H7 (cell line): ENCODE results near the gene PDPN. TPM values are rescaled to one million over a fixed set of nuclear protein-coding genes. Genes with fewer than 3 reads are reported as not detected.

Experiments used
- DNase-seq: peaks from one replicate; pipeline ENCODE4 v3.0.0; 2012
- H3K27me3 ChIP-seq: 2 replicates; pipeline ENCODE4 v1.6.0; 2011; ENCODE audit warnings: mild to moderate bottlenecking, low read length; ENCODE audit not compliant: control insufficient read depth, insufficient read depth
- H3K36me3 ChIP-seq: replicated peaks from 2 replicates; pipeline ENCODE4 v1.5.1; 2011; ENCODE audit warnings: low read length; ENCODE audit not compliant: control insufficient read depth, insufficient read depth
- H3K4me3 ChIP-seq: 2 replicates; pipeline ENCODE4 v1.5.1; 2011; ENCODE audit warnings: low read depth, mild to moderate bottlenecking, control low read depth, low read length, moderate library complexity; ENCODE audit not compliant: insufficient read depth
- total RNA-seq: library from RNA; depleted of rRNA; stranded (reverse); fragments of >200 nt; shearing (Covaris generic); gene quantifications from 2 replicates; pipeline ENCODE4 v1.2.3, GENCODE V29; 2014

PDPN gene
- total RNA-seq, 1 experiment from 2014 or later: 103 TPM

- no peak for DNase-seq
- H3K4me3 ChIP-seq: no peak overlapping the region
- H3K27me3 ChIP-seq: no peaks in the 10 kb centered on the region
- peaks cover 17% of the 10 kb centered on the region for H3K36me3 ChIP-seq
These were observed 34.1 kb downstream of the PDPN start for GRCh38 chr1:13617773-13618172.

DNA sequence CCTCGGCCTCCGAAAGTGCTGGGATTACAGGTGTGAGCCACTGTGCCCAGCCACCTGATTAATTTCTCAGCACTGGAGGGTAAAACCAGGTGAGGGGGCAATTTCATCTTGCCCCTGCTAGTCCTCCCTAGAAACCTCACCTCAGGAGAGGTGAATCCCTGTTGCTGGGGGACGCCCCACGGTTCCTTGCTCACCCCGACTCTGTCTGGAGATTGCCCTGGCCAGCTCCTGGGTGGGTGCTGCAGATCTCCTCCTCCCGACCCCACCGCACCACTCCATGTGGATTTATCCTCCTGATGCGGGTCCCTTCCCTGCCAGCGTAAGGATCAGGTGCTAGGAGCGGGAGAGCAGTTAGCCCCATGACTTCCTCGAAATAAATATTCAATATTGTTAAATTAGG lies 34.9 kb downstream of the PDPN start:
- peaks cover 17% of the 10 kb centered on the region for H3K36me3 ChIP-seq
- DNase-seq: no peak
- H3K27me3 ChIP-seq: no peaks in the 10 kb centered on the region
- H3K4me3 ChIP-seq: no peak overlapping the region

GRCh38 chr1:13619909-13620308 lies 36.3 kb downstream of the PDPN start:
- no peak for DNase-seq

GRCh38 chr1:13620825-13621224 lies 37.2 kb downstream of the PDPN start:
- DNase-seq: no peak
- H3K4me3 ChIP-seq: no peak overlapping the region
- H3K36me3 ChIP-seq: peaks cover 3% of the 10 kb centered on the region
- H3K27me3 ChIP-seq: no peaks in the 10 kb centered on the region

More at GRCh38 chr1:13619909-13620308, 36.3 kb downstream of the PDPN start:
- Histone ChIP-seq H3K27me3 (no peaks in the 10 kb centered on the region), H3K36me3 (peaks cover 8% of the 10 kb centered on the region), H3K4me3 (no peak overlapping the region)

DNA sequence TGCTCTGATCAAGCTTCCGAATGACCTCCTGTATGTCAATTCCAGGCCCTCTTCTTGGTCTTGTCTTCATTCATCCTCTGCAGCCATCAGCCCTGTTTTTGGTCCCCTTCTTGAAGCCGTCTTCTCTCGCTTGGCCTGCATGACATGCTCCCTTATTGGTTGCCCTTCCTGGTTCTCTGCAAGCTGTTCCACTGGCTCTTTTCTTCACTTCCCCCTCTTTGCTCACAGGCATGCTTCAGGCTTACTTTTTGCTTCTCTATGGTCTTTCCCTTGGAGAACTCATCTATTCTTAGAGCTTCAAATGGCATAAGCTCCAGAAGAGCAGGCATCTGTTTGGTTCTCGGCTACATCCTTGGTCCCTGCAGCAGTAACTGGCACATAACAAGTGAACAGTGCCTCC lies 38.8 kb downstream of the PDPN start:
- no peak for DNase-seq
- H3K27me3 ChIP-seq: no peaks in the 10 kb centered on the region
- H3K4me3 ChIP-seq: no peak overlapping the region
- H3K36me3 ChIP-seq: no peaks in the 10 kb centered on the region; the same call in 1 of the 2 replicates

DNA sequence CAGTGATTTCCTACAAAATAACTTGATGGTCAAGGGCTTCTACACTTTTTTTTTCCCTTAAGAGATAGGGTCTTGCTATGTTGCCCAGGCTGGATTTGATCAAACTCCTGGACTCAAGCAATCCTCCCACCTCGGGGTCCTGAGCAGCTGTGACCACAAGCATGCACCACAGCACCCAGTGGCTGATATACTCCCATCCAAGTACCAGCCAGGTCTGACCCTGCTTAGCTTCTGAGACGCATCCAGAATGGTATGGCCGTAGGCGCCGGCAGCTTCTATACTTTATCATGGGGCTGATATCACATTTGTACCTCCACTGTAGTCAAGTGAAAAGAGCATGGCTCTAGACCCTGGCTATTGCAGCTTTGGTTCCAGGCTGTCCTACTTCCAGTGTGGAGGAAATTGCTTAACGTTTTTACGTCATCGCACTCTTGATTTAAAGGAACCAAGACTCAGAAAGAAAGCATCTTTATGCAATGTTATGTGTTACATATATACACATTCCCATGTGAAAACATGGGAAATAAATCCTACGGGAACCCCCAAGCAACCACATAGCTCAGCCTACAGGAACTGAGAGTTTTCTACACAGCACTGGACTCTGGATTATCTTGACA lies 39.5 kb downstream of the PDPN start:
- no peak overlapping the region for H3K4me3 ChIP-seq
- H3K36me3 ChIP-seq: no peaks in the 10 kb centered on the region
- no peaks in the 10 kb centered on the region for H3K27me3 ChIP-seq
- no peak for DNase-seq

DNA sequence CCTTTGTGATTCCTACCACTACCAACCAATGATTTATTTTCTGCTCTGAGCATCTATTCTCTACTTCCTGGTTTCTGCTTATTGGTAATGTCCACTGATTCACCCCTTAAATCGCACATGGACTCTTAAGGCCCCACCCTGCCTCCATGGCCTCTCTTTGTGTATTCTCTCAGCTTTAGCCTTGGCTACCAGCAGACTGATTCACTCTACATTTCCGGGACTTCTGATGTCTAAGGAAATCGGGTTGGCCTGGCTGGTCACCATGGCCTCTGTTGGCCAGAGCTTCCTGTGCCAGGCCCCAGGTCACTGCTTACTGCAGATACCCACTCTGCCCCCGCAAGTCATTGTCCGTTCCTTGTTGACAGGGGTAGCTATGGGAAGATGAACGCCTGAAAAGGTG lies 40.9 kb downstream of the PDPN start:
- H3K4me3 ChIP-seq: no peak overlapping the region
- no peak for DNase-seq
- no peaks in the 10 kb centered on the region for H3K27me3 ChIP-seq
- no peaks in the 10 kb centered on the region for H3K36me3 ChIP-seq

DNA sequence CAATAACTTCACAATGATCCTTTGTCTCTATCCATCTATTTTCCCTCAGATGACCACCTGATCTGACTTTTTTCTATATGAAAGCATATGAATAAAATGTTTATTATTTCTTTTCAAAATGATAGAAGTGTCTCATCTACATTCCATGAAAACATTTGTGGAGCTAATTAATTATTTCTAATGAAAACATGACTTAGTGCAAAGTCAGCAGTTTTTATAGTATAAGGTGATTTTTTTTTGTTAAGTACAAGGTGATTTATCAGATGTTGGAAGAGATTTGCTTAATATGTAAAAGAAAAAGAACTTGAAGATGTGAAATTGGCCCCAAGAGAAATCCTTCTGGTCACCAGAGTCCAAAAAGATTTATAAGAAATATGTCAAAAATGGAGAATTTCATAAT lies 43.5 kb downstream of the PDPN start:
- Histone ChIP-seq H3K36me3 (no peaks in the 10 kb centered on the region), H3K27me3 (no peaks in the 10 kb centered on the region), H3K4me3 (no peak overlapping the region)
- DNase-seq: no peak

DNA sequence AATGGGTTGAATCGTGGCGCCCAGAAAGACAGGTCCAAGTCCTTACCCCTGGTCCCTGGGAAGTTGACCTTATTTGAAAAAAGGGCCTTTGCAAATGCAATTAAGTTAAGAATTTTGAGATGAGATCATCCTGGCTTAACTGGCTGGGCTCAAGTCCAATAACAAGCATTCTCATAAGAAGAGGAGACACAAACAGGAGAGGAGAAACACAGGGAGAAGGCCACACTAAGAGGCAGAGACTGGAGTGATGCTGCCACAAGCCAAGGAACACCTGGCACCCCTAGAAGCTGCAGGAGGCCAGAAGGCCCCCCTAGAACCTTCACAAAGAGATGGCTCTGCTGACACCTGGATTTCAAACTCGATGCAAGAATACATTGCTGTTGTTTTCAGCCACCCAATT lies 44.6 kb downstream of the PDPN start:
- DNase-seq: no peak
- H3K27me3 ChIP-seq: no peaks in the 10 kb centered on the region

DNA sequence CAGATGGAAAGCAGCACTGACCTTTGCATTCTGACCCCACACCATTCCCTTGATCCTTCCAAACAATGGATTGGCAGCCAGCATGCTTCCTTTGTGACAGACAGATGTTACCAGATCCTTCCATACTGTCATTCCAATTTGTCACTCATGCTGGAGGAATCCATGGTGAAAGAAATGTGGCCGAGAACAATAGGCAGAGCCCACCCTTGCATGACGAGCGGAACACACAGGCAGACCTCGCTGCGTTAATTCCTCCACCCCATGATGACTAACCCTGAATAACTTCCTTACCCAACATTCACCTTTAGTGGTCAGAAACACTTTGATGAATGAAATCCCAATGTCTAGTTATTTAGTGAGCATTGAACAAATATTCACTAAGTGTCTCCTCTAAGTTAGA lies 45.1 kb downstream of the PDPN start:
- Histone ChIP-seq H3K36me3 (no peaks in the 10 kb centered on the region), H3K27me3 (no peaks in the 10 kb centered on the region), H3K4me3 (no peak overlapping the region)
- no peak for DNase-seq

More for the DNA sequence above, 44.6 kb downstream of the PDPN start:
- Histone ChIP-seq H3K4me3 (no peak overlapping the region), H3K36me3 (no peaks in the 10 kb centered on the region)

DNA sequence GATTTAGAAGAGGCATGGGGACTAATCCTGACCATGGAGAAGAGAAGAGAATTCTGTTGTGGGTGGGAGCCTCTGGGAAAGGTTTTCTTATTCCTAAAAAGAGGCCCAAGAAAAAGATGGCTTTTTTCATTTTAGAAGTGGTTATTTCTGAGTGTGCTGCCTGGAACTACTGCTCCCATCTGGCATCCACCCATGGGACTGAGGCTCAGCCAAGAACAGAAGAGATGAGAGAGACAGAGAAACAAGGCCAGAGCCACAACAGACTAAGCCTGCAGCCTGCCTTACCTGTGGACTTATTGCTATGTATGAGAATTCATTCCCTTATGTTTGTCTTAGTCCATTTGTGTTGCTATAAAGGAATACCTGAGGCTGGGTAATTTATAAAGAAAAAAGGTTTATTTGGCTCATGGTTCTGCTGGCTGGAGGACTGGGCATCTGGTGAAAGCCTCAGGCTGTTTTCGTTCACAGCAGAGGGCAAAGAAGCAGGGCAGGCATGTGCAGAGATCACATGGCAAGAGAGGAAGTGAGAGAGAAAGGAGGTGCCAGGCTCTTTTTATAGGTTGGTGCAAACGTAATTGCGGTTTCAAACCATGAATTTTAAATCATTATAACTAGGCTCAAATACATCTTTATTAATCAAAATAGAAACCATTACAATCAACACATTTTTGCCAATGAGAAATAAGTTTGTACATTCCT lies 58.8 kb downstream of the PDPN start:
- no peak for DNase-seq
- H3K36me3 ChIP-seq: peaks cover 1% of the 10 kb centered on the region; the same call in 1 of the 2 replicates
- no peak overlapping the region for H3K4me3 ChIP-seq
- no peaks in the 10 kb centered on the region for H3K27me3 ChIP-seq

- DNase-seq: no peak
- H3K4me3 ChIP-seq: no peak overlapping the region
- no peaks in the 10 kb centered on the region for H3K27me3 ChIP-seq
- H3K36me3 ChIP-seq: peaks cover 1% of the 10 kb centered on the region; the same call in 1 of the 2 replicates
These were observed 59.4 kb downstream of the PDPN start for GRCh38 chr1:13643017-13643416.

- Histone ChIP-seq H3K36me3 (no peaks in the 10 kb centered on the region), H3K27me3 (no peaks in the 10 kb centered on the region), H3K4me3 (no peak overlapping the region)
- no peak for DNase-seq
These were observed 62.9 kb downstream of the PDPN start for GRCh38 chr1:13646521-13646920.

DNA sequence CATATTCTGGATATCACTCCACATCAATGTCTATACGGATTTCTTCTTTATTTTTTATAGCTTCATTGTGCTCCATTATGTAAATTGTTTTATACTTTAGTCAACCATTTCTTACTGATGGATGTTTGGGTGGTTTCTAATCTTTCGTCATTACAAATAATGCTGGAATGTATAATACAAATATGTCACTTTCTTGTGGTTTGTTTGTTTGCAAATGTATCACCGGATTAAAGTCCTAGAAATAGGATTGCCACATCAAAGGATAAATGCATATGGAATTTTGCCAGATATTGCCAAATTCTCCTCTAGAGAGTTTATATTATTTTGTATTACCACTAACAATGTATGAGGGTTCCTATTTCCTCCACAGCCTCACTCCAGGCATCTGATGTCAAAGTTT lies 67.6 kb downstream of the PDPN start:
- H3K27me3 ChIP-seq: no peaks in the 10 kb centered on the region
- DNase-seq: no peak
- no peaks in the 10 kb centered on the region for H3K36me3 ChIP-seq
- H3K4me3 ChIP-seq: no peak overlapping the region

- DNase-seq: no peak
- Histone ChIP-seq H3K36me3 (no peaks in the 10 kb centered on the region), H3K4me3 (no peak overlapping the region), H3K27me3 (no peaks in the 10 kb centered on the region)
These were observed 68.6 kb downstream of the PDPN start for GRCh38 chr1:13652238-13652637.
